CD14-positive monocyte (primary cell): Measurements from ENCODE around the gene KIF5C. TPM values are rescaled to one million over a fixed set of nuclear protein-coding genes. Genes with fewer than 3 reads are reported as not detected.

Experiments
- DNase-seq, 3 donors: peaks; one replicate each; pipeline ENCODE4 v3.0.0-alpha.2; 2011 to 2022
- H2AFZ ChIP-seq: 2 replicates; pipeline ENCODE4 v1.6.0; 2012; ENCODE audit warnings: mild to moderate bottlenecking, low read depth, low read length, inconsistent platforms; ENCODE audit not compliant: insufficient read depth, poor library complexity, severe bottlenecking
- H3K27ac ChIP-seq, 2 donors: 1 replicate in 1 of 2; 2 replicates in 1 of 2; pipeline ENCODE4 v1.5.1; 2012 to 2013; ENCODE audit warnings: low read length in 2 of 2, control low read depth in 1 of 2, inconsistent platforms in 1 of 2, low read depth in 1 of 2, mild to moderate bottlenecking in 1 of 2
- H3K27me3 ChIP-seq, 2 donors: one replicate each; pipeline versions ENCODE4 v1.6.0 to v1.6.1; 2011 to 2013; ENCODE audit warnings: low read length in 2 of 2; ENCODE audit not compliant: control insufficient read depth in 2 of 2, insufficient read depth in 2 of 2
- H3K36me3 ChIP-seq, 2 donors: replicated peaks in 1 of 2; 1 replicate in 1 of 2; 2 replicates in 1 of 2; pipeline versions ENCODE4 v1.5.1 to v1.6.1; 2012 to 2013; ENCODE audit warnings: low read length in 2 of 2, control low read depth in 1 of 2, inconsistent platforms in 1 of 2, mild to moderate bottlenecking in 1 of 2; ENCODE audit not compliant: insufficient read depth in 2 of 2, control insufficient read depth in 1 of 2
- H3K4me1 ChIP-seq, 2 donors: 1 replicate in 1 of 2; 2 replicates in 1 of 2; pipeline versions ENCODE4 v1.5.1 to v1.6.1; 2012 to 2013; ENCODE audit warnings: low read length in 2 of 2, control low read depth in 1 of 2, inconsistent platforms in 1 of 2, mild to moderate bottlenecking in 1 of 2, moderate library complexity in 1 of 2; ENCODE audit not compliant: insufficient read depth in 2 of 2, control insufficient read depth in 1 of 2
- H3K4me2 ChIP-seq: replicated peaks from 2 replicates; pipeline ENCODE3; 2012; ENCODE audit warnings: low read length, moderate library complexity, mild to moderate bottlenecking; ENCODE audit not compliant: poor library complexity, severe bottlenecking; ENCODE audit errors: extremely low read depth
- H3K4me3 ChIP-seq, 3 experiments: fragments of 200-600 bp in 1 of 3; sonication (generic) in 1 of 3; replicated peaks in 1 of 3; 1 replicate in 2 of 3; 2 replicates in 1 of 3; pipeline ENCODE4 v1.5.1; 2011 to 2013; ENCODE audit warnings: low read length in 3 of 3, mild to moderate bottlenecking in 3 of 3, control low read depth in 2 of 3, low read depth in 2 of 3, inconsistent platforms in 1 of 3, moderate library complexity in 1 of 3
- H3K79me2 ChIP-seq: 2 replicates; pipeline ENCODE4 v1.6.0; 2012; ENCODE audit warnings: mild to moderate bottlenecking, control low read depth, inconsistent platforms, low read length, moderate library complexity; ENCODE audit not compliant: insufficient read depth
- H3K9ac ChIP-seq: 2 replicates; pipeline ENCODE4 v1.6.0; 2017; ENCODE audit warnings: low read length, mild to moderate bottlenecking; ENCODE audit not compliant: insufficient read depth, poor library complexity, severe bottlenecking
- H3K9me3 ChIP-seq, 2 donors: replicated peaks in 1 of 2; 1 replicate in 1 of 2; 2 replicates in 1 of 2; pipeline versions ENCODE4 v1.5.1 to v1.6.1; 2012 to 2013; ENCODE audit warnings: low read length in 2 of 2, control low read depth in 1 of 2; ENCODE audit not compliant: control insufficient read depth in 1 of 2, insufficient read depth in 1 of 2
- H4K20me1 ChIP-seq: 2 replicates; pipeline ENCODE4 v1.6.0; 2012; ENCODE audit warnings: mild to moderate bottlenecking, low read length, control low read depth, moderate library complexity; ENCODE audit not compliant: insufficient read depth
- H3K27ac Mint-ChIP-seq, 7 donors: one replicate each; pipeline ENCODE4 v1.8.0; 2020; ENCODE audit warnings: mild to moderate bottlenecking in 7 of 7, mixed read lengths in 7 of 7, moderate library complexity in 6 of 7, inconsistent platforms in 2 of 7
- H3K27me3 Mint-ChIP-seq, 3 donors: one replicate each; pipeline ENCODE4 v1.8.0; 2021 to 2022; ENCODE audit warnings: low read depth in 3 of 3, mild to moderate bottlenecking in 3 of 3, mixed read lengths in 3 of 3, moderate library complexity in 3 of 3, inconsistent platforms in 1 of 3
- H3K36me3 Mint-ChIP-seq, 2 donors: one replicate each; pipeline ENCODE4 v1.8.0; 2020; ENCODE audit warnings: mixed read lengths in 2 of 2, inconsistent platforms in 1 of 2, mild to moderate bottlenecking in 1 of 2
- H3K4me1 Mint-ChIP-seq: one replicate; pipeline ENCODE4 v1.8.0; 2020; ENCODE audit warnings: mild to moderate bottlenecking, mixed read lengths
- H3K4me3 Mint-ChIP-seq, 2 donors: one replicate each; pipeline ENCODE4 v1.8.0; 2020; ENCODE audit warnings: mild to moderate bottlenecking in 2 of 2, mixed read lengths in 2 of 2, moderate library complexity in 1 of 2
- H3K9me3 Mint-ChIP-seq, 7 donors: one replicate each; pipeline ENCODE4 v1.8.0; 2020 to 2022; ENCODE audit warnings: mixed read lengths in 7 of 7, mild to moderate bottlenecking in 6 of 7, moderate library complexity in 6 of 7, inconsistent platforms in 2 of 7
- WGBS: methylation state at CpG from one replicate; pipeline ENCODE4 v1.1.5; 2013; ENCODE audit warnings: missing lambda C conversion rate; ENCODE audit not compliant: insufficient coverage; 5-methylcytosine and 5-hydroxymethylcytosine counted together
- intact Hi-C, 2 donors: fragments of 100-400 bp; cut with micrococcal nuclease; formaldehyde crosslinking; loops; one replicate each; pipeline versions ENCODE4 v1.15.0 to v1.15.1; 2023
- polyA plus RNA-seq, 3 donors: library from polyadenylated mRNA; depleted of rRNA in 1 of 3; unstranded in 2 of 3; stranded (reverse) in 1 of 3; fragments of 300-500 nt in 2 of 3; fragments of >200 nt in 1 of 3; fragmentation: Illumina TruSeq in 2 of 3; gene quantifications; 1 replicate in 2 of 3; 2 replicates in 1 of 3; pipeline ENCODE4 v1.2.3, GENCODE V29; 2012 to 2021
- TF ChIP-seq, protein P1 (sequence below): fragments of 200-600 bp; IDR thresholded peaks from one replicate; pipeline ENCODE4 v1.8.0; 2022; ENCODE audit warnings: antibody characterized with exemption, mild to moderate bottlenecking

The KIF5C gene
- polyA plus RNA-seq, 3 donors: 0.04 TPM; not detected in 2

DNA sequence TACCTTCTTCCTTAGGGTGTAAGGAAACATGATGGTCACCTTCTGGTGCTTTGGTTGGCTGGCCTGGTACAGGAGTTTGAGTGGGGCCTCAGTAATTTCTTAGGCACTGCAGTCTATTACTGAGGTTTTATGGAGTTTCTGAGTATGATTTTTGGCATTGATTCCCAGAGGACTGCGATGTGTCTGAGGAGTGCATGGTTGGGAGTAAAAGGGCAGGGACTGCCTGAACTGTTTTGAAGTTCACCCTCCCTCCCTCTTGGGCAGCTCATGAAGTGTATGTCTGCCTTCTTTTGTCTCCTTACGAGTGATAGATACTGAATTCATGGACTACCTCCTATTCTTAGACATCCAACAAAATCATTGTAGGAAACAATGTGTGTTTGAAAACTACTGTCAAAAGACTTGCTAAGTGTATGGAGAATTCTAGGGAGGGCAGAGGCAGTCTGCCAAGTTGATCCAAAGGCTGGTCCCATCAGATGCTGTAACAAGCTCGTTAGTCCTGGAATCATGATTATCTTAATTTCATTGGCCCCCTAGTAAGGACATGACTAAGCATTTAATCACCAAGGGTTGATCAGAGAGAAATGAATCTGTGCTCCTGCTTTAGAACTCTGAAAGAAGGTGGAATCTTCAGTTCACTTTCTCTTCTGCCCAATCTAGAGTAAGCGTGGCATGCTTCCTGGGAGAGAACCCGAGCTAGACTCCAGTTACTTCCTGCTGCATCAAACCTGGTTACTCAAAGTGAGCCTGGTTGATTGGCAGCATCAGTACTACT is 190.0 kb downstream of the KIF5C start:
- peaks cover 0 to 1% (median 0%) of the 10 kb centered on the region in 7 donors for H3K9me3 Mint-ChIP-seq

DNA sequence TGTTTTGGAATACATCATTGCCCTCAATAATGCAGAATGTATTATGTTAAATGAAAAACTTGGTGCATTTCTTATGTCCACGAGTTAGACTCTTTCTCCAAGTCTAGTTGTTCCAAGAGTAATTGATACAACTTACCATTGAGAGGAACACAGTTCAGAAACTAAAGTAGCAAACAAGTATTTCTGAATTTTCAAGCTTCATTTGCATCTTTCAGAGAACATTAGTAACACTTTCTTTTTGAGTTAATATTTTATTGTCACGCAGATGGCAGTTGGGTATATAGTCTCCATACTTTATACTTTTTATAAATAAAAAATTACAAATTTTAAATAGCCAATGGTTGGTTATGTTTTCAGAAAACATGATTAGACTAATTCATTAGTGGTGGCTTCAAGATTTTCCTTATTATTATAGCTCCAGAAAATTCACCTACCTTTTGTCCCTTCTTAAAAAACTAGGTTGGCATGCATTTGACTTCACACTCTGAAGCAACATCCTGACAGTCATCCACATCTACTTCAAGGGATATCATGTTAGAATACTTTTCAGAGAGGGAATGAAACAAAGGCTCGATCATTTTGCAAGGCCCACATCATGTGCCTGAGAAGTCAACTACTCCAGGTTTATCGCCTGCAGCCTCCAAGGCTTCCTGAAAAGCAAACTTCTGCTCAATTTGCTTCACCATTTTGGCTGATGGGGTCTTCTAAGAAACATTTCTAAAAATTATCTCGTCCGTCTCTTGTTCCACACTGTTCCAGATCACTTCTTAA is 193.4 kb downstream of the KIF5C start:
- Histone ChIP-seq H3K9me3 (no peaks in the 10 kb centered on the region), H4K20me1 (no peaks in the 10 kb centered on the region), H3K27ac (no peak overlapping the region), H3K4me2 (no peak overlapping the region), H2AFZ (no peak overlapping the region), H3K79me2 (no peaks in the 10 kb centered on the region), H3K4me3 (no peak overlapping the region), H3K36me3 (no peaks in the 10 kb centered on the region), H3K27me3 (no peaks in the 10 kb centered on the region), H3K4me1 (peaks cover 0 to 8% of the 10 kb centered on the region in 2 donors), H3K9ac (no peak overlapping the region)
- peaks cover 0 to 1% (median 0%) of the 10 kb centered on the region in 7 donors for H3K9me3 Mint-ChIP-seq
- H3K27ac Mint-ChIP-seq: peak overlapping the region in 2 of 7 donors; percentile 76 to 90
- peaks cover 0 to 4% of the 10 kb centered on the region in 2 donors for H3K36me3 Mint-ChIP-seq
- peak in 1 of 3 donors; percentile 10 for DNase-seq
- TF ChIP-seq, protein P1, sequence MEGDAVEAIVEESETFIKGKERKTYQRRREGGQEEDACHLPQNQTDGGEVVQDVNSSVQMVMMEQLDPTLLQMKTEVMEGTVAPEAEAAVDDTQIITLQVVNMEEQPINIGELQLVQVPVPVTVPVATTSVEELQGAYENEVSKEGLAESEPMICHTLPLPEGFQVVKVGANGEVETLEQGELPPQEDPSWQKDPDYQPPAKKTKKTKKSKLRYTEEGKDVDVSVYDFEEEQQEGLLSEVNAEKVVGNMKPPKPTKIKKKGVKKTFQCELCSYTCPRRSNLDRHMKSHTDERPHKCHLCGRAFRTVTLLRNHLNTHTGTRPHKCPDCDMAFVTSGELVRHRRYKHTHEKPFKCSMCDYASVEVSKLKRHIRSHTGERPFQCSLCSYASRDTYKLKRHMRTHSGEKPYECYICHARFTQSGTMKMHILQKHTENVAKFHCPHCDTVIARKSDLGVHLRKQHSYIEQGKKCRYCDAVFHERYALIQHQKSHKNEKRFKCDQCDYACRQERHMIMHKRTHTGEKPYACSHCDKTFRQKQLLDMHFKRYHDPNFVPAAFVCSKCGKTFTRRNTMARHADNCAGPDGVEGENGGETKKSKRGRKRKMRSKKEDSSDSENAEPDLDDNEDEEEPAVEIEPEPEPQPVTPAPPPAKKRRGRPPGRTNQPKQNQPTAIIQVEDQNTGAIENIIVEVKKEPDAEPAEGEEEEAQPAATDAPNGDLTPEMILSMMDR: no peak
- WGBS: 20% methylated on average over 2 of the region's 6 CpGs
- no peak overlapping the region for H3K4me3 Mint-ChIP-seq
- intact Hi-C loops: no loop called here
- H3K4me1 Mint-ChIP-seq: peaks cover 25% of the 10 kb centered on the region
- H3K27me3 Mint-ChIP-seq: peaks cover 0 to 4% (median 1%) of the 10 kb centered on the region in 3 donors

More for the DNA sequence above, 190.0 kb downstream of the KIF5C start:
- Histone ChIP-seq H3K27ac (no peak overlapping the region), H3K4me3 (no peak overlapping the region), H3K36me3 (no peaks in the 10 kb centered on the region), H3K79me2 (no peaks in the 10 kb centered on the region), H3K9me3 (no peaks in the 10 kb centered on the region), H4K20me1 (no peaks in the 10 kb centered on the region), H3K4me1 (peaks cover 0 to 8% of the 10 kb centered on the region in 2 donors), H3K4me2 (no peak overlapping the region), H2AFZ (no peak overlapping the region), H3K27me3 (no peaks in the 10 kb centered on the region), H3K9ac (no peak overlapping the region)
- Mint-ChIP-seq H3K27ac (no peak overlapping the region), H3K4me1 (peaks cover 16% of the 10 kb centered on the region), H3K4me3 (no peak overlapping the region), H3K36me3 (no peaks in the 10 kb centered on the region), H3K27me3 (peaks cover 0 to 2% (median 0%) of the 10 kb centered on the region in 3 donors)
- intact Hi-C loops: no loop called here
- TF ChIP-seq, protein P1: no peak
- 67% methylated on average over 1 of the region's 5 CpGs for WGBS
- DNase-seq: no peak
